ENCODE results near the gene PALLD.

GRCh38 chr4:168893807-168894206 is 397.0 kb downstream of the PALLD start:
- TF ChIP-seq, protein P1, sequence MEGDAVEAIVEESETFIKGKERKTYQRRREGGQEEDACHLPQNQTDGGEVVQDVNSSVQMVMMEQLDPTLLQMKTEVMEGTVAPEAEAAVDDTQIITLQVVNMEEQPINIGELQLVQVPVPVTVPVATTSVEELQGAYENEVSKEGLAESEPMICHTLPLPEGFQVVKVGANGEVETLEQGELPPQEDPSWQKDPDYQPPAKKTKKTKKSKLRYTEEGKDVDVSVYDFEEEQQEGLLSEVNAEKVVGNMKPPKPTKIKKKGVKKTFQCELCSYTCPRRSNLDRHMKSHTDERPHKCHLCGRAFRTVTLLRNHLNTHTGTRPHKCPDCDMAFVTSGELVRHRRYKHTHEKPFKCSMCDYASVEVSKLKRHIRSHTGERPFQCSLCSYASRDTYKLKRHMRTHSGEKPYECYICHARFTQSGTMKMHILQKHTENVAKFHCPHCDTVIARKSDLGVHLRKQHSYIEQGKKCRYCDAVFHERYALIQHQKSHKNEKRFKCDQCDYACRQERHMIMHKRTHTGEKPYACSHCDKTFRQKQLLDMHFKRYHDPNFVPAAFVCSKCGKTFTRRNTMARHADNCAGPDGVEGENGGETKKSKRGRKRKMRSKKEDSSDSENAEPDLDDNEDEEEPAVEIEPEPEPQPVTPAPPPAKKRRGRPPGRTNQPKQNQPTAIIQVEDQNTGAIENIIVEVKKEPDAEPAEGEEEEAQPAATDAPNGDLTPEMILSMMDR (IDR thresholded peaks at IDR 0.05; ENCODE audit: extremely low read depth in 1 of 2, insufficient read depth in 1 of 2, low read depth in 1 of 2, low read length in 2 of 2), result no peak
- TF ChIP-seq POLR2A (IDR thresholded peaks at IDR 0.05; ENCODE audit: low read depth, low read length) (no peak), POLR2AphosphoS5 (IDR thresholded peaks at IDR 0.05; ENCODE audit: insufficient read depth, low read depth, low read length) (no peak), EZH2 (IDR thresholded peaks at IDR 0.05; ENCODE audit: borderline replicate concordance, low read depth, low read length, severe bottlenecking) (no peak)
- TF ChIP-seq, protein P2, sequence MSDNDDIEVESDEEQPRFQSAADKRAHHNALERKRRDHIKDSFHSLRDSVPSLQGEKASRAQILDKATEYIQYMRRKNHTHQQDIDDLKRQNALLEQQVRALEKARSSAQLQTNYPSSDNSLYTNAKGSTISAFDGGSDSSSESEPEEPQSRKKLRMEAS (IDR thresholded peaks at IDR 0.05; ENCODE audit: insufficient read depth, insufficient read length), result no peak

All from endothelial cell of umbilical vein (primary cell).